ENCODE data around the gene NTRK3. TPM values are rescaled to one million over a fixed set of nuclear protein-coding genes. Genes with fewer than 3 reads are reported as not detected.

Gene NTRK3
- total and polyA plus RNA-seq, 2 donors (not counting 3 experiments of a cell fraction or from before 2014, with no cell fraction given), result not detected

- H3K4me1 ChIP-seq (ENCODE audit: control insufficient read depth, extremely low read depth, insufficient read depth, low read length), result no peaks in the 10 kb centered on the region
- H3K4me3 ChIP-seq (replicated peaks in 1 of 3; ENCODE audit: insufficient read depth in 1 of 3, low read depth in 1 of 3, low read length in 3 of 3), result no peak overlapping the region
- peaks cover 4% of the 10 kb centered on the region for H3K9me3 ChIP-seq (replicated peaks; ENCODE audit: control insufficient read depth, insufficient read depth, low read length)
- no peak overlapping the region for H2AFZ ChIP-seq (ENCODE audit: low read depth, low read length)
- no peak overlapping the region for H3K4me2 ChIP-seq (ENCODE audit: insufficient read depth, low read length)
- BruUV-seq (replicated peaks), result no TSS peak
- no peak overlapping the region for H3K27ac ChIP-seq (ENCODE audit: insufficient read depth, low read depth, low read length)
- no peaks in the 10 kb centered on the region for H3K79me2 ChIP-seq (ENCODE audit: control insufficient read depth, insufficient read depth, low read length)
- H3K9ac ChIP-seq (replicated peaks; ENCODE audit: extremely low read depth, insufficient read depth, low read length), result no peak overlapping the region
- H3K9me1 ChIP-seq (replicated peaks; ENCODE audit: control insufficient read depth, extremely low read depth, insufficient read depth, low read length), result no peaks in the 10 kb centered on the region
- H4K20me1 ChIP-seq (replicated peaks; ENCODE audit: control insufficient read depth, extremely low read depth, insufficient read depth, low read length), result no peaks in the 10 kb centered on the region
- POLR2A ChIA-PET, result no interaction called here
- dilution Hi-C loops (cut with MboI; ENCODE audit: extremely low pct_ligation_motif_present, low sequenced_read_pairs), result no loop called here
- no peak for FAIRE-seq
- intact Hi-C loops (cut with micrococcal nuclease), result no loop called here
- no peaks in the 10 kb centered on the region for H3K27me3 ChIP-seq (ENCODE audit: control insufficient read depth in 2 of 2, insufficient read depth in 2 of 2, low read length in 2 of 2)
- TF ChIP-seq GATA2 (IDR thresholded peaks at IDR 0.05; ENCODE audit: insufficient read depth, insufficient read length, low read depth, low read length) (no peak), FOS (IDR thresholded peaks at IDR 0.05; ENCODE audit: borderline replicate concordance, insufficient read depth, low read length) (no peak), POLR2AphosphoS5 (IDR thresholded peaks at IDR 0.05; ENCODE audit: insufficient read depth, low read depth, low read length) (no peak)
- CTCF ChIA-PET, result no interaction called here
- no peak for DNase-seq (ENCODE audit: low read depth, low spot score)
- H3K36me3 ChIP-seq (ENCODE audit: control insufficient read depth in 2 of 2, extremely low read depth in 1 of 2, insufficient read depth in 2 of 2, low read length in 2 of 2), result no peaks in the 10 kb centered on the region
These were observed 59.6 kb downstream of the NTRK3 start for GRCh38 chr15:88196961-88197360.

GRCh38 chr15:88194162-88194561 lies 62.4 kb downstream of the NTRK3 start:
- Histone ChIP-seq H3K79me2 (ENCODE audit: control insufficient read depth, insufficient read depth, low read length) (no peaks in the 10 kb centered on the region), H4K20me1 (replicated peaks; ENCODE audit: control insufficient read depth, extremely low read depth, insufficient read depth, low read length) (no peaks in the 10 kb centered on the region), H3K36me3 (ENCODE audit: control insufficient read depth in 2 of 2, extremely low read depth in 1 of 2, insufficient read depth in 2 of 2, low read length in 2 of 2) (no peaks in the 10 kb centered on the region), H2AFZ (ENCODE audit: low read depth, low read length) (no peak overlapping the region), H3K4me1 (ENCODE audit: control insufficient read depth, extremely low read depth, insufficient read depth, low read length) (no peaks in the 10 kb centered on the region), H3K9ac (replicated peaks; ENCODE audit: extremely low read depth, insufficient read depth, low read length) (no peak overlapping the region), H3K27me3 (ENCODE audit: control insufficient read depth in 2 of 2, insufficient read depth in 2 of 2, low read length in 2 of 2) (no peaks in the 10 kb centered on the region), H3K27ac (ENCODE audit: insufficient read depth, low read depth, low read length) (no peak overlapping the region), H3K9me1 (replicated peaks; ENCODE audit: control insufficient read depth, extremely low read depth, insufficient read depth, low read length) (no peaks in the 10 kb centered on the region), H3K4me3 (replicated peaks in 1 of 3; ENCODE audit: insufficient read depth in 1 of 3, low read depth in 1 of 3, low read length in 3 of 3) (no peak overlapping the region), H3K4me2 (ENCODE audit: insufficient read depth, low read length) (no peak overlapping the region), H3K9me3 (replicated peaks; ENCODE audit: control insufficient read depth, insufficient read depth, low read length) (peaks cover 8% of the 10 kb centered on the region)
- ChIA-PET CTCF (no interaction called here), POLR2A (no interaction called here)
- DNase-seq (ENCODE audit: low read depth, low spot score) (no peak), FAIRE-seq (no peak)
- dilution Hi-C loops (cut with MboI; ENCODE audit: extremely low pct_ligation_motif_present, low sequenced_read_pairs) (no loop called here), intact Hi-C loops (cut with micrococcal nuclease) (no loop called here)
- BruUV-seq (replicated peaks), result no TSS peak
- TF ChIP-seq EZH2 (IDR thresholded peaks at IDR 0.05; ENCODE audit: borderline replicate concordance, low read depth, low read length, severe bottlenecking) (no peak), POLR2AphosphoS5 (IDR thresholded peaks at IDR 0.05; ENCODE audit: insufficient read depth, low read depth, low read length) (no peak), JUN (IDR thresholded peaks at IDR 0.05; ENCODE audit: borderline replicate concordance, insufficient read depth, insufficient read length, low read depth) (no peak), MAX (IDR thresholded peaks at IDR 0.05; ENCODE audit: insufficient read depth, insufficient read length) (no peak), POLR2A (IDR thresholded peaks at IDR 0.05; ENCODE audit: low read depth, low read length) (no peak)

Measured in endothelial cell of umbilical vein (primary cell).